Stimulated activated CD4-positive, alpha-beta T cell treated with anti-CD3 and anti-CD28 coated beads, Interleukin-12 subunit alpha, Interleukin-12 subunit beta, amount 100 ng/mL, for 48 hours (primary cell): ENCODE results near the gene PAXIP1.
A peak's percentile ranks its signal among the peaks of the same experiment; 100 is the strongest.
"Not testable (repeated sequence)": the region's sequence is repeated elsewhere in the genome, so short reads cannot be mapped to it uniquely, and the experiment has no call there.

Source experiments
- DNase-seq, 3 donors: peaks; one replicate each; pipeline ENCODE4 v3.0.0-alpha.2; 2020; ENCODE audit warnings: low read depth in 2 of 3, low spot score in 1 of 3

PAXIP1 gene

DNA sequence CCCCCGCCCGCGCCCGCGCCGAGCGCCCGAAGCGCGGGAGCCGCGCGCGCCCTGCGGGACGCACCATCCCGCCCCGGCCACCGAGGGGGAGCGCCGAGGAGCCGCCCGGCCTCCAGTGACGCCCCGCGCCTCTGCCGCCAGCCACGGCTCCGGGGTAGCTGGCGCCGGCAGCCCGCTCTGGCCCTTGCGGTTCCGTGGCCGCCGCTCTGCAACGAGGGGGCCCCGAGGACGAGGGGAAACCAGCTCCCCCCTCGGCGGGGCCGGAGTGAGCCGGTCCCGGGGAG lies at the start of gene PAXIP1:
TSS of gene PAXIP1 (minus strand) at position 33 of the 284 bp plus-strand sequence. CDS start 195 bp downstream, outside the sequence.
- DNase-seq = no peak

- DNase-seq = no peak
Observed at GRCh38 chr7:155051355-155051754, 48.4 kb upstream of the PAXIP1 start.

DNA sequence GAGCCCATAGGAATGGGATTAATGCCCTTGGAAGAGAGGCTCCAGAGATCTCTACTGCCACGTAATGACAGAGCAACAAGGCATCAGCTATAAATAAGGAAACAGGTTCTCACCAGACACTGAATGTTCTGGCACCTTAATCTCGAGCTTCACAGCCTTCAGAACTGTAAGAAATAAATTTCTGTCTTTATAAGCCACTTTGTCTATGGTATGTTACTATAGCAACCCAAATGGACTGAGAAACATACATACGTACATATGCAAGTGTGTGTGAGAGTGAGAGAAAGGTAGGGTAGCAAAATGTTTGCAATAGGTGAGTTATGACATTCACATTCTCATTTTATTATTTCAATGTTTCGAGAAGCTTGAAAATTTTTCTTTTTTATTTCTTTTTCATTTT lies 45.1 kb upstream of the PAXIP1 start:
- DNase-seq = no peak

DNA sequence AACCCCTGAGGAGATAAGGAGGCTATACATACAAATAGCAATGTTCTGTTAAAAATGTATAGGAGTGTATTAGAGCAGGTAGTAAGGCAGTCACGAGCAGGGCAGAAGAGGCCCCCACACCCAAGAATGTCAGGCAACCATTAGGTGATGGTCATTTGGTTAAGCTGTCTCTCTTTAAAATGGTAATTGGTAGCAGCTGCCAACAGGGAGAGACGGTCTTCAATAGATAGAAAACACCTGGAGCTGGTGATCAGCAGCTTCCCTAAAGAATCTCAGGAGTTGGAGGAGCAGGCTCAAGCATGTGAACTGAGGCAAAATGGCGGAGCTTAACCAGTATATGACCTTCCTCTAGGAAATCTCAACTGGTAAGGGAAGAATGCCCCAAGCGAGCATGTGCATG lies 40.8 kb upstream of the PAXIP1 start:
- no peak for DNase-seq

DNA sequence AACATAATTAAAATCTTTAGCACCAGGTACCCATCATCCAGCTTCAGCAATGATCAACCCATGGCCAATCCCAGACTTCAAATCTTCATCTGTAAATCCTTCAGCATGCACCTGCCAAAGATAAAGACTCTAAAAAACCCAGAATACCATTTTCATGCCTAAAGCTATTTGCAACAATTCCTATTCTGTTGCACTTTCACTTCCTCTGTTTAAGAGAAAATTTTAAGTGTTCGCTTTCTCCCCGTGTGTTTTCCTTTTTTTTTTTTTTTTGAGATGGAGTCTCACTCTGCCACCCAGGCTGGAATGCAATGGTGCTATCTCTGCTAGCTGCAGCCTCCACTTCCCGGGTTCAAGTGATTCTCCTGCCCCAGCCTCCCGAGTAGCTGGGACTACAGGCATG lies 35.4 kb upstream of the PAXIP1 start:
- DNase-seq = no peak

DNA sequence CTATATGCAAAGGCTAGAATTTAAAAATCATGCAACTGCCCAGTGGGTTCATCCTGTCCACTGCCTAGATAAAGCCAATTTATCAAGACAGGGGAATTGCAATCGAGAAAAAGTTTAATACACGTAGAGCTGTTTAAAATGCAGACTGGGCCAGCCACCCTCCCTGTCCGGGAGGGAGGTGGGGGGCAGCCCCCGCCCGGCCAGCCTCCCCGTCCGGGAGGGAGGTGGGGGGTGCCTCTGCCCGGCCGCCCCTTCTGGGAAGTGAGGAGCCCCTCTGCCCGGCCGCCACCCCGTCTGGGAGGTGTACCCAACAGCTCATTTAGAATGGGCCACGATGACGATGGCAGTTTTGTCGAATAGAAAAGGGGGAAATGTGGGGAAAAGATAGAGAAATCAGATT lies 31.6 kb upstream of the PAXIP1 start:
- not testable (repeated sequence) for DNase-seq

DNA sequence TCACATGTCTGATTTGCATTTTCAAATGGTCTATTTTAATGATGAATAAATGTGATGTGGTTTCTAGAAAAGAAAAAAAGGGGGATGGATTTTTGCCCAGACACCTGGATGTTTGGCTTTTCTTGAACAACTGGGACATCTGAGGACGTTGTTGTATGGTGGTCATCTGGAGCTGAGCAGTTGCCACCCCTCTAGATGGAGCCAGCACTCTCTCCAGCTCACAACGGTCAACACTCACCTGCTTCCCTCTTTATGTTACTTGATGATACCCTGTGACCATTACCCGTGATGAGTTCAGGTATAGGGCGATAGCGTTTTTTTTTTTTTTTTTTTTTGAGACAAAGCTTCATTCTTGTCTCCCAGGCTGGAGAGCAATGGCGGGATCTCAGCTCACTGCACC lies 30.1 kb upstream of the PAXIP1 start:
- DNase-seq = no peak

DNA sequence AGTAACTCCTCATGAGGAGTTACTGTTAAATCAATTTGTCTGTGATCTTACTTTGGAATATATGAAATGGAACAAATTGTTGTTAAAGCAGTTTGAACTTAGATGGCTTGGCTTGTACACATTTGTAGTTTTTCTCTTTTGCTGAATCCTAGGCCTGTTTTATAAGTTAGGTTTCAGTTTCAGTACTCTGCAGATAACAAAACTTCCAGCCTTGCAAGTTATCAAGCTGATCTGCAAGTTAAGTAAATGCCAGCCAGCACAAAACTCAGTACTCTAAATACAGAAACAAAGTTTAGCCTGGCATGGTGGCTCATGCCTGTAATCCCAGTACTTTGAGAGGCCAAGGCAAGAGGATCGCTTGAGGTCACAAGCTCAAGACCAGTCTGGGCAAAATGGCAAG lies 25.0 kb upstream of the PAXIP1 start:
- no peak for DNase-seq

DNA sequence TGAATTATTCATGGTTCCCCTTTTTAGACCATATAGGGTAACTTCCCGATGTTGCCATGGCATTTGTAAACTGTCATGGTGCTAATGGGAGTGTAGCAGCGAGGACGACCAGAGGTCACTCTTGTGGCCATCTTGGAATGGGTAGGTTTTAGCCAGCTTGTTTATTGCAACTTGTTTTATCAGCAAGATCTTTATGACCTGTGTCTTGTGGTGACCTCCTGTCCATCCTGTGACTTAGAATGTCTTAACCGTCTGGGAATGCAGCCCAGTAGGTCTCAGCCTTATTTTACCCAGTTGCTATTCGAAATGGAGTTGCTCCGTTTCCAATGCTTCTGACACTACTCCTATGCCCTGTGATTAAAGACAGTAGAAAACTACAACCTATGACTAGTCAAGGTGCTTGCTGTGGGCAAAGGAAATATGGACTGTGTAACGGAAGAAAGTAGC lies 18.8 kb upstream of the PAXIP1 start:
- no peak for DNase-seq

GRCh38 chr7:155020996-155021395 lies 18.1 kb upstream of the PAXIP1 start:
- DNase-seq = no peak

- no peak for DNase-seq
Observed at GRCh38 chr7:155017834-155018233, 14.9 kb upstream of the PAXIP1 start.

DNA sequence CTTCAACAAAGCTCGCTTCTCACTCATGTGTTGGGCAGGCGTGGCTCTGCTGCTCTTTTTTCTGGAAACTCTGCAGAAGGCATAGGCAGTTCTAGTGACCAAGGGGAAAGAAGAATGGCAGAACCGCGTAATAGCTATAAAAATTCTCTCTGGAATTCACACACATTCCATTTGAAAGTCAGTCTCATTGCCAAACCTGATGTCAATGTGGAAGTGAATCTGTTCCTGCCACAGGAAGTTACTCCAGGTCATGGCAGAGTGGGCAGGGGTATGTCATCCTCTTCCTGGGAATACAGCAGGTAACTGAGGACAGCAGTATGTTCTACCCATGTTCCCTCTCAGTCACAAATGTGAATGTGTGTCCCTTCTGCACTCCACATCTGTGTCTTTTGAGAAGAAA lies 8.2 kb upstream of the PAXIP1 start:
- no peak for DNase-seq

DNA sequence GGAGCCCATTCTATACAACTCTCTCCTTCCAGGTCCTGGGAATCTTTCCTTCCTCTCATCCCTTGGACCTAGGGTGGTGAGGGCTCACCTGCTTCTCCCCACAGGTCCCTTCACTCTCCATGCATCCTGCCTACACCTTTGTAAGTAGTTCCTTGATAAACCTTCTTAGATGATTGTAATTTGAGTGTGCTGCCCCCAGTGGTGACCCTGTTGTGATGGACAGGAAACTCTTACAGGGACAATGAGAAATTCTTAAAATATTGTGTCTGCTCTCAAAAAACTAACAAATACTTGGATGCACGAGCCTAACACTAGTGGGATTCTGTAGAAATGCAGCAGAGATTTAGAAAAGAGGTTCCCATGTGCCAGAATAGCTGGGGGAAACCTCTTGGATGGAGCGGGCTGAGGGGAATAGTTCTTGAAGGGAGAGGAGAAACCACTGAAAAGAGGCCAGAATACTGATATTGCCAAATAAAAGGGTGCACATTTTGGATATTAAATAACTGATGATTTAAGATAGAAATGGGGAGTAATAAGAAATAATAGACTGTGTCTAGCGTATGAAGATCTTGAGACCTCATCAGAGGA lies 6.7 kb upstream of the PAXIP1 start:
- peak in 2 of 3 donors; percentile 5 to 29 for DNase-seq

DNA sequence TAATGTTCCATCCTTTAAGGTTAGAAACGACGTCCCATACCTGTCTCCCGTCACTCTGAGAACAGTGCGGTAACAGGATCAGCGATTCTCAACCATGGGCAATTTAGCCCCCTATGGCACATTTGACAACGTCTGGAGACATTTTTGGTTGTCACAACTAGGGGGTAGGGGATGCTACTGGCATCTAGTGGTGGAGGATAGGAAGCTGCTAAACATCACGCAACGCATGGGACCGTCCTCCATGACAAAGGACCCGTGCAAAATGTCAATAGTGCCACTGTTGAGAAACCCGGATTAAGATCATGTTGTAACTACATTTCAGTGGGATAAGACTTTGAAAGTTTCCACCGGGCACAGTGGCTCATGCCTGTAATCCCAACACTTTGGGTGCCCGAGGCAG lies 5.0 kb upstream of the PAXIP1 start:
- peak in 1 of 3 donors; percentile 4 for DNase-seq

DNA sequence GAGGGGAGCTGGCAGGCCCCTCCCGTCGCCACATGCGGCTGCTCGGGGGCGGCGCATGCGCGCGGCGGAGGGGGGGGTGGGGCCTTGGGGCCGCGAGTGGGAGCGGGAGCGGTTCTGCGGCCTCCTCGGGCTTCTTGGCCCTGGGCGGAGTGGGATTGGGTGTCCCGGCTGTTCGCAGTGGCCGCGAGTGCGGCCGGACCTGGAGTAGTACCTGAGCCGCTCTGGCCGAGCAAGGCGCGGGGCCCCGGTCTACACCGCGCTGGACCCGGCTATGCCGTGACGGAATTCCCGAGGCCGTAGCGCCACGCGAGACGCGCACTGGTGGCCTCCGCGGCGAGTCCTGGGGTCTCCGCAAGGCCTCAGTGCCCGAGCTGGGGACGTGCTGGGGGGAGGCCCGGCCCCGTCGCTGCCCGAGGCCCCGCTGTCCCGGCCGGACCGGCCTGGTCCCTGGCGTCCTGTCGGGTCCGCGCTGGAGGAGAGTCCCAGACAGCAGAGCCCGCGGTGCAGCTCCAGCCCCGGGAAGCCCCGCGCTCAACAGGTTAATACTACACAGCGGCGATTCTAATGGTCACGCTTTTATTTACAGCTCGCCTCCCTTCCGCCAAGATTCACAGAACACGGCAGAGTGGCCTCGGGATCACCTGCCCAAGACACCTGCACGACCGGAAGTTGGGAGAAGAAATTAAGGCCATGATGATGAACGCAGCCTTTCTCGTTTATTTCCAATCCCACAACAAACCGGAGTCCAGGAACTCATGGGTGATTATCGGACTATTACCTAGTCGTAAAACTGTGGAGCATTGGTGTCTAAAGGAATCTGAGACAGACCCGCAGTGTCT lies 671 bp upstream of the PAXIP1 start:
- peak; percentile 53 to 80 (median 72) for DNase-seq

GRCh38 chr7:155002411-155003091 lies 373 bp downstream of the PAXIP1 start:
- DNase-seq = peak in 2 of 3 donors; percentile 11 to 48

DNA sequence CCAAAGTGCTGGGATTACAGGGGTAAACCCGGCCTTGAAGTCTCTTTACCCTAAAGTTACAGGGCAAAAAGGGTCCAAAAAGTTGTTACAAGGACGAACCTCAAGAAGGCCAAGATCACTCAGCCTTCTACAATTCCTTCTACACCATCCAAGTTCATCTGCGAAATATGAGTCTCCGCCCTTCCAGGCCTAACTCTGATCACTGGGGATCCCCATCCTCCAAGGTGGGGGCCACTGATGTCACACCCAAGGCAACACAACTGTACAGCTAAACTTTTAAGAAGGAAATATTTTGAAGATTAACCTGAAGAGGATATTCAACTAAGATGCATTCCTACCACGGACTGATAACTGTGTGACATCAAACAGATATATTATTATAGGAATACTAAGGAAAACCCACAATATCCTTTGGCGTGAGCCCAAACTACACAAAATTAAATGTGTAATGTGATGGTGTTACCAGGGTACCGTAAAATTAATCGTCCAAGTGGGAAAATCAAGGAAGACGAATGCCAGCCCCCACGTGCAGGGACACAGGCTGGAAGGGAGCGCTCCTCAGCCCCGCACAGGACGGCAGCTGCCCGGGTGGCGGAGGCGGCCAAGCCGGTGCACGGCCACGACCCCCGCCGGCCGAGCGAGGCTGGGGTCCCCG lies 1.0 kb downstream of the PAXIP1 start:
- peak in 2 of 3 donors; percentile 3 to 5 for DNase-seq

GRCh38 chr7:155000795-155001194 lies 2.1 kb downstream of the PAXIP1 start:
- DNase-seq = no peak

- DNase-seq = no peak
Observed at GRCh38 chr7:154998481-154998880, 4.4 kb downstream of the PAXIP1 start.

- DNase-seq = no peak
Observed at GRCh38 chr7:154997840-154998370, 5.0 kb downstream of the PAXIP1 start.

DNA sequence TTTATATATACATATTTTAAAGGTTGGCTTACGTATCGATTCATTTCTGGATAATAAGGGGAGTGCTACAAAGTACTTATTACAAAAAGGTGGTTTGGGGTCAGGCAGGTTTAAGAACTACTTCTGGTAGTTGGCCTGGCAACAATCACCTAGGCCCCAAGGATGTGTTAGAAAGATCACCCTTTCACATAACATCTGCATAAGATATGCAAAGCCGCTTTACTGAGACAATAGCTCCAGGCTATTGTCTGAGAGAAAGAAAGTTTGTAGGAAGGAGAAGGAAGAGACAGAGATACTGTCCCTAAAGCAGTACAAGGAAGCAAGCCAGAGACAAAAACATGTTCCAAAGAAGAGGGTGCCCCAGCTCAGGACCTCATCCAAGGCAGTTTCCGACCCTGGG lies 6.2 kb downstream of the PAXIP1 start:
- DNase-seq = no peak
